GM19372 (cell line): ENCODE data around the gene ZNF37A.
"Not testable (repeated sequence)": the region's sequence is repeated elsewhere in the genome, so short reads cannot be mapped to it uniquely, and the experiment has no call there.

Source experiments
- ATAC-seq: cut with Tn5 transposase; IDR thresholded peaks from one replicate; pipeline ENCODE4 v1.9.1; 2021; ENCODE audit warnings: mild to moderate bottlenecking, low read depth, moderate library complexity; ENCODE audit not compliant: unreplicated experiment

Gene ZNF37A

DNA sequence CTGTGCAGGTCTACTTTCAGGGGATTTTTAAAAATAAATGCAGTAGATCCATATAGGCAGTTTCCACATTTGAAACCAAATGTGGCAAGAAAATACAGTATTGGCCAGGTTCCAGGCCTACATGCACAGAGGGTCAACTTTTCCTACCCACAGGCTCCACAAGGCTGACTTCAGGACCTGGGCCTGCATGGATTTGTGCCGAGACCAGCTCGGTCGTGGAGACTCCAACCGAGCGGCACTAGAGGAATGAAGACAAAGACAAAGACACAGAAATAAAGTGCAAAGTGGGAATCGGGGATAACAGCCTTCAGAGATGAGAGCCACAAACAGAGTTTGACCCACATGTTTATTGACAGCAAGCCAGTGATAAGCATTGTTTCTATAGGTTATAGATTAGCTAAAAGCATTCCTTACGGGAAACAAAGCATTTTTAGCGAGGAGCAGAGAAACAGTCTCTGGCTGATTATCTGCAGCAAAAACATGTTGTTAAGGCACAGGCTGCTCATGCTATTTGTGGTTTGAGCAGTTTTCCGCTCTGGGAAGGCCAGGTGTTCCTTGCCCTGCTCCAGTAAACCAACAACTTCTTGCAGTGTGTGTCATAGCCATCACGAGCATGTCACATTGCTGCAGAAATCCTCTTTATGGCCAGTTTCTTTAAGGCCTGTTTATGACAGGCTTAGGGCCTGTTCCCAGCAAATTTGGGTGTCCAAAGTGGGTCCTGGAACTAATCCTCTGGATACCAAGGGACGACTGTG, 52.6 kb downstream of the ZNF37A start:
- no peak for ATAC-seq

DNA sequence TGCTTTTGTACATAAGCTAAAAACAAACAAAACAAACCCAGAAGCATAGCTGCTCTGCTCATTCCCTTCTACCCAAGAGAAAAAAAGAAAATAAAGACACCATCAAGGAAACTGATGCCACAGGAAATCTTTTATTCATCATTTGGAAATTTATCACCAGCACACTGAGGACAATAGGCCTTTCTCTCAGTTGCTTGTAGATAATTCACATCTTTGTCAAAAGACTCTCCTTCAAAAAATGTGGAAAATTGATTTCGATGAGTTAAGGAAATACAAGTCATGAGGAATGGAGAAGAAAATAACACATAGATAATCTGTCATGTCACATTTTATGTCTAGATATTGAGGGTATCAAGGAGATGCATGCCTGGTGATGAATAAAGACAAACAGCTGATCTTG, 53.5 kb downstream of the ZNF37A start:
- ATAC-seq, result no peak

GRCh38 chr10:38150891-38151463, 56.8 kb downstream of the ZNF37A start:
- ATAC-seq, result not testable (repeated sequence)

- no peak for ATAC-seq
These were observed 62.5 kb downstream of the ZNF37A start for GRCh38 chr10:38156416-38157269.

- no peak for ATAC-seq
These were observed 63.1 kb downstream of the ZNF37A start for GRCh38 chr10:38157270-38157685.

GRCh38 chr10:38159004-38159403, 64.9 kb downstream of the ZNF37A start:
- no peak for ATAC-seq

GRCh38 chr10:38163617-38164016, 69.5 kb downstream of the ZNF37A start:
- no peak for ATAC-seq

DNA sequence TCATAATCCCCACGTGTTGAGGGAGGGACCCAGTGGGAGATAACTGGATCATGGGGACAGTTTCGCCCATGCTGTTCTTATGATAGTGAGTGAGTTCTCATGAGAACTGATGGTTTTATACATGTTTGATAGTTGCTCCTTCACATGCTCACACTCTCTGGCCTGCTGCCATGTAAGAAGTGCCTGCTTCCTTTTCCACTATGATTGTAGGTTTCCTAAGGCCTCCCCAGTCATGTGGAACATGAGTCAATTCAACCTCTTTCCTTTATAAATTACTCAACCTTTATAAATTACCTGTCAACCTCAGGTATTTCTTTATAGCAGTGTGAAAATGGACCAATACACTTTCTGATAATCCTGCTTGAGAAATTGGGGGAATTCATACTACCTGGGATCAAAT, 80.2 kb downstream of the ZNF37A start:
- ATAC-seq, result no peak

GRCh38 chr10:38184477-38184876, 90.3 kb downstream of the ZNF37A start:
- ATAC-seq, result no peak
